ENCODE data around the gene ERC2. TPM values are rescaled to one million over a fixed set of nuclear protein-coding genes. Genes with fewer than 3 reads are reported as not detected.

The ERC2 gene
- total RNA-seq, 2 experiments from 2014 or later: not detected

DNA sequence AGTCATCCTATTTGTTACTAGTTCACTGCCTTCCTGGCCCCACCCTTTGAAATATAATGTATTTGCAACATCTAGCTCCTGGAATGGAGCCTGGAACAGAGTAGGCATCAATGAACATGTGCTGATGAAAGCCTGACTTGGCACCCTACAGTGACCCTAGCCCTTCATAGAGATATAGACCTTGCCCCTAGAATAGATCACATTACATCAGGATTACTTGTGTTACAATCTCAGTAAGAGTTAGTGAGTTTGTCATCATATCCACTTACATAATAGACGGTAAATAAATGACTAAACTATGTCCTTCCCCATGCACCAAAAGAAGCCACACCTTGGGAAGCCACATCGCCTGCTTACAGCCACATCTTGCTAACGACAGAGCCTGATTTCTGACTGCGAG is 870.6 kb downstream of the ERC2 start:
- Histone ChIP-seq H2AFZ (ENCODE audit: low read length) (no peak overlapping the region), H3K36me3 (ENCODE audit: insufficient read depth, low read length) (no peaks in the 10 kb centered on the region), H3K9me2 (ENCODE audit: insufficient read depth, low read length) (no peaks in the 10 kb centered on the region), H3K9me3 (ENCODE audit: low read length) (no peaks in the 10 kb centered on the region), H3K4me1 (ENCODE audit: insufficient read depth, low read length, poor library complexity, severe bottlenecking) (peaks cover 6% of the 10 kb centered on the region), H3K4me3 (ENCODE audit: low read depth, low read length, poor library complexity, severe bottlenecking) (no peak overlapping the region), H3K79me2 (ENCODE audit: insufficient read depth, low read depth, low read length) (no peaks in the 10 kb centered on the region), H3K27ac (ENCODE audit: low read depth, low read length, poor library complexity, severe bottlenecking) (no peak overlapping the region), H3K4me2 (ENCODE audit: low read length) (no peak overlapping the region), H4K20me1 (ENCODE audit: insufficient read depth, low read length) (no peaks in the 10 kb centered on the region)
- no peak for DNase-seq (ENCODE audit: low spot score)
- ChIA-PET CTCF (ENCODE audit: unreplicated experiment) (no interaction called here), POLR2A (no interaction called here)
- intact Hi-C loops (cut with micrococcal nuclease; ENCODE audit: unreplicated experiment): no loop called here
- TF ChIP-seq, protein P1, sequence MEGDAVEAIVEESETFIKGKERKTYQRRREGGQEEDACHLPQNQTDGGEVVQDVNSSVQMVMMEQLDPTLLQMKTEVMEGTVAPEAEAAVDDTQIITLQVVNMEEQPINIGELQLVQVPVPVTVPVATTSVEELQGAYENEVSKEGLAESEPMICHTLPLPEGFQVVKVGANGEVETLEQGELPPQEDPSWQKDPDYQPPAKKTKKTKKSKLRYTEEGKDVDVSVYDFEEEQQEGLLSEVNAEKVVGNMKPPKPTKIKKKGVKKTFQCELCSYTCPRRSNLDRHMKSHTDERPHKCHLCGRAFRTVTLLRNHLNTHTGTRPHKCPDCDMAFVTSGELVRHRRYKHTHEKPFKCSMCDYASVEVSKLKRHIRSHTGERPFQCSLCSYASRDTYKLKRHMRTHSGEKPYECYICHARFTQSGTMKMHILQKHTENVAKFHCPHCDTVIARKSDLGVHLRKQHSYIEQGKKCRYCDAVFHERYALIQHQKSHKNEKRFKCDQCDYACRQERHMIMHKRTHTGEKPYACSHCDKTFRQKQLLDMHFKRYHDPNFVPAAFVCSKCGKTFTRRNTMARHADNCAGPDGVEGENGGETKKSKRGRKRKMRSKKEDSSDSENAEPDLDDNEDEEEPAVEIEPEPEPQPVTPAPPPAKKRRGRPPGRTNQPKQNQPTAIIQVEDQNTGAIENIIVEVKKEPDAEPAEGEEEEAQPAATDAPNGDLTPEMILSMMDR (conservative IDR thresholded peaks at IDR 0.05; ENCODE audit: low read length): no peak
- TF ChIP-seq EZH2phosphoT487 (IDR thresholded peaks at IDR 0.05; ENCODE audit: borderline replicate concordance, low read depth, low read length): no peak
- no TSS peak for BruUV-seq (replicated peaks)

DNA sequence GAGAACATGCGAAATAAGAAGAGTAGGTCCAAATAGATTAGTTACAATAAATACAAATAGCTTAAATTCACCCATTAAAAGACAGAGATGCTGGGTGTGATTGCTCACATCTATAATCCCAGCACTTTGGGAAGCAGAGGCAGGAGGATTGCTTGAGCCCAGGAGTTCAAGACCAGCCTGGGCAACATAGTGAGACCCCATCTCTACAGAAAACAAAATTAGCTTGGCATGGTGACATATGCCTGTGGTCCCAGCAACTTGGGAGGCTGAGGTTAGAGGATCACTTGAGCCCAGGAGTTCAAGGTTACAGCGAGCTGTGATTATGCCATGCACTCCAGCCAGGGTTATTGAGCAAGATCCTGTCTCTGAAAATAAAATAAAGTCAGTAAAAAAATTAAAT is 872.1 kb downstream of the ERC2 start:
- no peak overlapping the region for H3K4me2 ChIP-seq (ENCODE audit: low read length)
- no peaks in the 10 kb centered on the region for H4K20me1 ChIP-seq (ENCODE audit: insufficient read depth, low read length)
- TF ChIP-seq, protein P1 (conservative IDR thresholded peaks at IDR 0.05; ENCODE audit: low read length): no peak
- TF ChIP-seq EZH2phosphoT487 (IDR thresholded peaks at IDR 0.05; ENCODE audit: borderline replicate concordance, low read depth, low read length): no peak
- no peaks in the 10 kb centered on the region for H3K9me3 ChIP-seq (ENCODE audit: low read length)
- ChIA-PET POLR2A (interaction anchor here (0.5 to 1.1 kb wide), 2 partner anchors 9 to 452 kb away, joined by 3 to 4 read pairs; no protein-coding TSS in a partner anchor), CTCF (ENCODE audit: unreplicated experiment) (no interaction called here)
- no peaks in the 10 kb centered on the region for H3K36me3 ChIP-seq (ENCODE audit: insufficient read depth, low read length)
- no TSS peak for BruUV-seq (replicated peaks)
- no peak for DNase-seq (ENCODE audit: low spot score)
- H2AFZ ChIP-seq (ENCODE audit: low read length): no peak overlapping the region
- H3K27ac ChIP-seq (ENCODE audit: low read depth, low read length, poor library complexity, severe bottlenecking): no peak overlapping the region
- intact Hi-C loops (cut with micrococcal nuclease; ENCODE audit: unreplicated experiment): no loop called here
- H3K9me2 ChIP-seq (ENCODE audit: insufficient read depth, low read length): no peaks in the 10 kb centered on the region
- H3K79me2 ChIP-seq (ENCODE audit: insufficient read depth, low read depth, low read length): no peaks in the 10 kb centered on the region
- no peak overlapping the region for H3K4me3 ChIP-seq (ENCODE audit: low read depth, low read length, poor library complexity, severe bottlenecking)
- peaks cover 15% of the 10 kb centered on the region for H3K4me1 ChIP-seq (ENCODE audit: insufficient read depth, low read length, poor library complexity, severe bottlenecking)

DNA sequence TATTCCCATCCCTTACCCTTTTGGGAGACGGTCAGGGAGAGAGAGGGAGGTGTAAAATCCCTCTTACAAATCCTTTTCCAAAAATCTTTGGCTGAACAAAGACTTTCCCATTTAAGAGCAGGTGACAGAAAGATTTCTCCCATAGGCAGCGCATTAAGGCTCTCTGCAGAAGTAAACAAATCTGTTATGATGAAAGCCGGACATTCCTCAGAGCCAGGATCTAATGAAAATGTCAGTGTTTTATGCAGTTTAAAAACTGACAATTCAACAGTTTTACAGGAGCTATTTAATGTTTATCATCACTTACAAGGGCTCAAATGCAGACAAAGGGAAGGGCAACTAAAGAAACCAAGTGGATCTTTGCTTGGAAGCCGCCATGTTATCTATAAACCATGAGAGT is 872.8 kb downstream of the ERC2 start:
- POLR2A ChIA-PET: no interaction called here
- BruUV-seq (replicated peaks): no TSS peak
- CTCF ChIA-PET (ENCODE audit: unreplicated experiment): no interaction called here

More for the DNA sequence above, 872.8 kb downstream of the ERC2 start:
- intact Hi-C loops (cut with micrococcal nuclease; ENCODE audit: unreplicated experiment): no loop called here
- Histone ChIP-seq H3K36me3 (ENCODE audit: insufficient read depth, low read length) (no peaks in the 10 kb centered on the region), H3K4me2 (ENCODE audit: low read length) (no peak overlapping the region), H2AFZ (ENCODE audit: low read length) (no peak overlapping the region), H3K4me3 (ENCODE audit: low read depth, low read length, poor library complexity, severe bottlenecking) (no peak overlapping the region), H3K79me2 (ENCODE audit: insufficient read depth, low read depth, low read length) (no peaks in the 10 kb centered on the region), H3K9me2 (ENCODE audit: insufficient read depth, low read length) (no peaks in the 10 kb centered on the region), H3K27ac (ENCODE audit: low read depth, low read length, poor library complexity, severe bottlenecking) (no peak overlapping the region), H3K4me1 (ENCODE audit: insufficient read depth, low read length, poor library complexity, severe bottlenecking) (peaks cover 15% of the 10 kb centered on the region), H3K9me3 (ENCODE audit: low read length) (no peaks in the 10 kb centered on the region), H4K20me1 (ENCODE audit: insufficient read depth, low read length) (no peaks in the 10 kb centered on the region)
- no peak for DNase-seq (ENCODE audit: low spot score)
- no peak for TF ChIP-seq EZH2phosphoT487 (IDR thresholded peaks at IDR 0.05; ENCODE audit: borderline replicate concordance, low read depth, low read length)
- TF ChIP-seq, protein P1 (conservative IDR thresholded peaks at IDR 0.05; ENCODE audit: low read length): no peak

Measured in OCI-LY7 (cell line).